ENCODE data around the gene UXS1.

UXS1 gene

DNA sequence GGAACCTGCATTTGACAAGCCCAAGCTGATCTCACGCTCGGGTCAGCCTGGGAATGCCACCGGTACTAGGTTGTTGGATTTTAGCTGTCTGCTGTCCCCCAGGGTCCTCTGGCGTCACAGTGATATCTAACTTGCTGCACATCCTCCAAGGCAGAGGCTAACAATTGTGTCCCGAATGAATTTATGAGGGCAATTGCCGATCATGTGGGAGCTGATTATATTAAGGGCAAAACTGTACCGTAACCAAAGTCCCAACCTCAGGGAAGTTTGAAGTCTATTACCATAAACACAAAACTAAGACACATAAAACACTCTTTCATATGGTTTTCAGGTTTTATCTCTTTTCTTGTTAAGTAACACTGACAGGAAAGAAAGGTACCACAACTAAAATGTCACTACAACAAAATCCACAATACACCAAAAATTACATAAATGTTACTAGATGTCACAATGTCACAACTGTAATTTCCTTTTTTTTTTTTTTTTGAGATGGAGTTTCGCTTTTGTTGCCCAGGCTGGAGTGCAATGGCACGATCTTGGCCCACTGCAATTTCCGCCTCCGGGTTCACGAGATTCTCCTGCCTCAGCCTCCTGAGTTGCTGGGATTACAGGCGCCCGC is 6.7 kb downstream of the UXS1 start:
- DNase-seq: no peak

DNA sequence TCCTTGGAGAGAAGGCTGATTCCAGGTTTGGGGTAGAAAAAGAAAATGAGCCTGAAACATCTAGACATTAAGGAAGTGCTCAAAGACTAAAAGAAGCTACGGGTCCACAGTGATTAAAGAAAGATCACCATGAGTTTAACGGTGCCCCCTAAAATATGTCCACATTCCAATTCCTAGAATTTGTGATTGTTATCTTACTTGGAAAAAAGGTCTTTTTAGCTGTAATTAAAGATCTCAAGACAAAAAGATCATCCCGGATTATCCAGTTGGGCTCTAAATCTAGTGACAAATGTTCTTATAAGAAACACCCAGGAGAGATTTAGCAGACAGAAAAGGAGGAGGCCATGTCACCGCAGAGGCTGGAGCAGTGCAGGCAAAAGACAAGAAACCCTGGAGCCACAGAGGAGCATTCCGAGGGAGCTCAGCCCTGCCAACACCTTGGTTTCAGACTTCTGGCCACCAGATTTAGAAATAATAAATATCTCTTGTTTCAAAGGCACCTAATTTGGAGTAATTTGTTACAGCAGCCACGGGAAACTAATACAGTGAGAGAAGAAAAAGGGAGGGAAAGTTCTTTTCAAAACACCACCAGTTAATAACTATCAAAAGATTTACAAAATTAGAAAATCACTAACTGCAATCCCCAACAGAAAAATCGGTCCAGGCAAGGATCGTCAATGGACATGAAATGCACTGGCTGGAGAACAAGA is 8.5 kb downstream of the UXS1 start:
- no peak for DNase-seq

DNA sequence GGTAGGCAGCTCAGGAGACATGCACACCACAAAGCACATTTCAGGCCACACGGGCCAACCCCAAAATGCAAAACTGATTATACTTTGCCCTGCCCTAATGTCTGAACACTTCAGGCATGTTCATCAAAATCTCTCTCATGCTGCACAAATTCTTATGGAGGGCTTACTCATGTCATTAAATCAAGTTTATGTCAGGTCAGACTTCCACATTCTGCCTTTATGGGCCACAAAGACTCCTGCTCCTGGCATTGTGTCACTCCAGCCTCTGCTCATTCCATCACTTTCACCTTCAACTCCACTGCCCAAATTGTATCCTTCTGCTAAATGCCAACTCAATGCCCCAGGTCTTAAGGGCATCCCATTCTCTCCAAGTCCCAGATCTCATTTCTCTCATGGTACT is 9.2 kb downstream of the UXS1 start:
- no peak for DNase-seq

DNA sequence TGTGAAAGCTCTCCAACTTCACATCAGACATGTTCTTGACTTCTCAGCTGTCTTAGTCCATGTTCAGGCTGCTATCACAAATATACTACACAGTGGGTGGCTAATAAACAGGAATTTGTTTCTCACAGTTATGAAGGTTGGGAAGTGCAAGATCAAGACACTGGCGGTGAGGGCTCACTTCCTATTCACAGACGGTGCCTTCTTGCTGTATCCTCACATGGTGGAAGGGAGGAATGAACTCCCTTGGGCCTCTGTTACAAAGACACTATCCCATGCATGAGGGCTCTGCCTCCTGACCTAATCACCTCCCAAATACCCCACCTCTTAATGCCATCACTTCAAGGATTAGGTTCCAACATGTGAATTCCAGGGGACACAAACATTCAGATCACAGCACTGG is 9.7 kb downstream of the UXS1 start:
- no peak for DNase-seq

- no peak for DNase-seq
These were observed 10.9 kb downstream of the UXS1 start for GRCh38 chr2:106183101-106183696.

DNA sequence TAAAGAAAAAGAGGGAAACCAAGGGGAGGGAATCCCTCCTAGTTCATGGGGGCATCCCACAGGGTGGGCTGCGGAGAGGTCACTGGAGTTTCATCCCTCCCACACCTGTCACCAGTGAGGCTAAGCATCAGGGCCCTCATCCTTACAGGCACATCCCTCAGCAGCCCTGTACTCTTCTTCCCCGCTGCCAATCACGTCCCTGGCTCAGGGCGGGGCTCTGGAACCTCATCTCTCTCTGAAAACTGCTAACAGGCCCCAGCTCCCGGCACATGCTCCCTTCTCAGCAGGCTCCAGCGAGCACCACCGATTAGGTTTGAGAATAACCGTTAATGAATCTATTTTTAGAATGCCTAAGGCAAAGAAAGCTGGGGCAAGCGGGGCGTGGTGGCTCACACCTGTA is 13.0 kb downstream of the UXS1 start:
- DNase-seq: no peak

GRCh38 chr2:106180602-106181001 is 13.5 kb downstream of the UXS1 start:
- DNase-seq: no peak

GRCh38 chr2:106178716-106179115 is 15.4 kb downstream of the UXS1 start:
- no peak for DNase-seq

GRCh38 chr2:106177581-106177980 is 16.5 kb downstream of the UXS1 start:
- no peak for DNase-seq

DNA sequence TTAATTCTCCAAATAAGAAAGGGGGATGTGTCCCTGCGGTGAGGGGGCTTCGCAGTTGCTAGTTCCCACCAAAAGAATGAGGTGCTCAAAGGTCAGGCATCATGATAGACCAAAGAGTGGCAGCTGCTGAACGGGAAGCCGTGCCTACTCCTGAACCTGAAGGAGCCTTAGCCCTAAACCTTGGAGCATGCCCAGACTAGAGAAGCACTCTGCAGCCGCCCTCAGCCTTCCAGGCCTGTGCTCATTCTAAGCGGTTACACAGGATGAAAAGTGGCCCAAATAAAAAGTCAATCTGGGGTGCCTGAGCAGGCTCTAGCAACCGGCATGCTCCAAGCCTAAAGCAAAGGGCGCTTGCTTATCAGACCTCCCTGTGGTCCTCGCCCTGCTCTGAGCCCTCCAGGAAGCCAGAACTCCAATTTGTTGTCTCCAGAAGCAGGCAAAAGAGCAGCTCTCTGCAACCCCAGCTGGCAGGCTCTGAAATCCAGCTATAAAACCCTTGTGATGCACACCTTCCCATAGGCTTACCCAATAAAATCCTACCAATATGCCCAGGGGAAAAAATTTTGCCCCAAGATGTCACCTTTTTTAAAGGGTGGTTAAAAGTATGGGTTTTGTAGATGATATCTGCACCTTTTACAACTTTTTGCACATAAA is 17.5 kb downstream of the UXS1 start:
- no peak for DNase-seq

DNA sequence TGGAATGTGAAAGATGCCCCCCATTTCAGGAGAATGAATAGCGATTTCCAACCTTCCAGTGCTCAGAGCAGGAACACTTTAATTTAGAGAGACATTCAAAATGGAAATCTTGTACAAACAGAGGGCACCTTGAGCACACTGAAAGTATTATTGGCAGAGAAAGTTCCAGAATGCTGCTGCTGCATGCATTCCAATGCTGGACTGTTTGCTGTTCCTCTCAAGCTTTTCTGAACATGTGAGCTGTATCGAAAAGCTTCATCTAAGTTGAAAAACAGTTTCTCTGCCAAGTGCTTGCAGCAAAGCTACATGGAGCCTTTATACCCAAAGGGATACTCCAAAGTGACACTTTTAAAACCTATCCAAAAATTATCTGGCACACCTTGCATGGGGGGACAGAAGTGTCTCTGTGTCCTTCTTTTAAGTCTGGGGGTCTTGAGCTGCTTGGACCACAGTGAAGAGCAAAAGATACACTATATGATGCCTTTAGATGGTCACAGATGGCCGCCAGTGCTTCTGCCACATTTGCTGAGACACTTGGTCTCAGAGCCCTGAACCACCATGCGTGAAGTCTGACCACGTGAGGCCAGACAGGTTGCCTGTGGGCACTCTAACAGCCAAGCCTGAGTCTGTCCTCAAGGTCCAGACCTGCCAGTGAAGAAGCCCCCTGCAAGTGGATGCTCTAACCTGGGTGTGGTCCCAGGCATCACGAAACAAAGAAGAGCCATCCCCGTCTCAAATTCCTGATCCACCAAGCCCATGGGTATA is 18.8 kb downstream of the UXS1 start:
- DNase-seq: no peak

GRCh38 chr2:106174056-106174455 is 20.0 kb downstream of the UXS1 start:
- DNase-seq: no peak

- DNase-seq: no peak
These were observed 21.5 kb downstream of the UXS1 start for GRCh38 chr2:106172649-106173048.

GRCh38 chr2:106168657-106169056 is 25.4 kb downstream of the UXS1 start:
- no peak for DNase-seq

- no peak for DNase-seq
These were observed 27.0 kb downstream of the UXS1 start for GRCh38 chr2:106167067-106167466.

DNA sequence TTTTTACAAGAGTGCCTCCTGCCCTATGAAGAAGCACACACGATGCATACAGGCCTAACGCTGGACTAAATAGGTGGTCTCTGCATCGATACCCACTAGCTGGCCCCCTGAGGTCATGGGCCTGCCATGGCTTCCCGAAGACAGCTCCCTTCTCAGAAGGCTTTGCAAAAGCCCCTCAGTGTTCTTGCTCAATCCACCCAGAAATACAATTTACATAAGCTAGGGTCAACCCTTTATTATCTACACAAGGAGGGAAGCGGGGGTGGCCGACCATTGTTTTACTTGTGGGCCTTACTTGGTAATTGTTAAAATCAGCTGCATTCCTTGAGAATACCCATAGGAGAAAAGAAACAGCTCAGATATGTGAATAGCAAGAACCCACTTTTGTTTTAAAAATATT is 28.5 kb downstream of the UXS1 start:
- no peak for DNase-seq

DNA sequence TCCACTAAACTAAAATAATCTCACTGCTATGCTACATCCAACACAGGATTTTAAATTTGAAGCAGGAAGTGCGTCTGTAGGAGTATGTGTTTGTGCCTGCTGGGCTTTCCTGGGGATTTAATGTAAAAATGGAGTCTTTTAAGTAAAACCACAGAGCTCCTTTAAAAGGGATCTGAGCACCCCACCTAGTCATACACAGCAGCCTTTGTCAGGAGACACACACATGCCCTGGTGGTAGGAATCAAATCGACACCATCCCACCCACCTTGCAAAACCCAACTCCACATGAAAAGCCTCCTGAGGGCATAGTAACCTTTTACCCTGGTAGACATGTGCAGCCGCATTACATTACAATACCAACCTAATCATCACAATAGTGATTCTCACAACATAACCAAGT is 29.1 kb downstream of the UXS1 start:
- DNase-seq: no peak

DNA sequence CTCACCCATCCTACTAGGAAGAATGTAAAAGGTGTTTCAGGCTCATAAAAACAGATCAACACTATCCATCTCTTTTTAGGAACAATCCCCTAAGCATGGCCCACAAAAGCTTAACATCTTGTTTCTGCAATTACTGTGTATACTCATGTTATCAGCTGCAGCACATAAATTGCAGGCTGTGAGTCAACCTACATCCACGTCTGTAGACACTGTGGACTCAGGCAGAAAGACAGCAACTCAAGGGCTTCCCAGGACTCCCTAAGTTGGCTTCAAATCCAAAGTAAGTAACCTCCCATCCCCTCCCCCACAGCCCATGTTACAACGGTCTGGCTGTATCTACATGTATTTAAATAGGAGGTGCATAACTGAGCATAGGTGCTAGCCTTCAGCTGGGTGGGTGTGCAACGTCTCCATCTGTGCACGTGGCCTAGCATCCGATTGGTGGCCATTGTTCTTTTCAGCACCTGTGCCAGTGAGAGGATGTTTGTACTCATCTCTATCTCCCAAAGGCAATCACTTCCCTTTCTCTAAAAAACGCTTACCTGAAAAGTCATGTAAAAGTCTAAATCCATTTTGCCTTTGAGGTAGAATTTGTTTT is 30.1 kb downstream of the UXS1 start:
- DNase-seq: no peak

GRCh38 chr2:106161938-106162820 is 31.9 kb downstream of the UXS1 start:
- peak in 1 of 3 experiments; percentile 15 for DNase-seq

GRCh38 chr2:106161341-106161740 is 32.8 kb downstream of the UXS1 start:
- no peak for DNase-seq

DNA sequence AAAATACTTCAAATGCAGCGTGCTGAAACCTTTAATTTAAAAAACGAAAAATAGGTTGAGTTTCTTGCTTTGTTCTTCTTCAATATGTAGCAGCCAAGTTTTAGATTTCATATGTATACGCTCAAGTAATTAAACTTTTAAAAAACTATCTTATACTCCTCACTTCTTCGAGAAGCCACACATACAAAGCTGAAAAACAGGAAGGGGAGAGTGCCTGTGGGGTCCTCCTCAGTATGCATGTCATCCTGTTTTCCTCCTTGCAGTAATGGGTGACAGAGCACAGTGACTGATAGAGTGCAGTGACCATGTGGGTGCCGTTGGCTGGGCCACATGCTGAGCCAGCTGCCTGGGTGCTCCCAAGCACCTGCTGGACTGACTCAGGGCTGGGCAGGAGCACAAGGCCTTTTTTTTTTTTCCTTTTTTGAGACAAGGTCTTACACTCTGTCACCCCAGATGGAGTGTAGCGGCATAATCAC is 33.3 kb downstream of the UXS1 start:
- peak in 2 of 3 experiments; percentile 16 to 31 for DNase-seq
